Superior temporal gyrus (tissue), 1 donor: ENCODE data around the gene PDE4D.
"Not testable (repeated sequence)": the region's sequence is repeated elsewhere in the genome, so short reads cannot be mapped to it uniquely, and the experiment has no call there.

Experiments
- DNase-seq: peaks from one replicate; pipeline ENCODE4 v3.0.0-alpha.2; 2016; ENCODE audit errors: extremely low spot score

The PDE4D gene

GRCh38 chr5:59583151-59583809, 310.2 kb downstream of the PDE4D start:
- no peak for DNase-seq

DNA sequence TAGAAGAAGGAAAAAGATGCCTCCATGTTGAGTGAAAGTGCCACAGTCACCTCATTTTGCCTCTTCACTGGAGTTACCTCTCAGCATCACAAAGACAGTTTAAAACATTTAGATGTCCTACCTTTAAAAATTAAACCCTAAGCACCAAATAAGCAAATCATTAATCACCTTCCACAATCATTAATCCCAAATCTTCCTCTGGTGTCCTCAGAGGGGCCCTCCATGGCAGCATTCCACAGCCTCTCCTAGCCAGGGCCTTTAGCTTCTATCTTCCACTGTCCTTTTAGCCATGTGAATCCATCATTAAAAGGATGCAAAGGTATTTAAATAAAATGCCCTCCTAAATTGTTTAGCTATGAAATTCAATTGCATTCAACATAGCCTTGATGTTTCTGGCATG, 310.8 kb downstream of the PDE4D start:
- DNase-seq = no peak

GRCh38 chr5:59579824-59580167, 313.7 kb downstream of the PDE4D start:
- DNase-seq = no peak

GRCh38 chr5:59579101-59579823, 314.3 kb downstream of the PDE4D start:
- DNase-seq = peak; percentile 71

DNA sequence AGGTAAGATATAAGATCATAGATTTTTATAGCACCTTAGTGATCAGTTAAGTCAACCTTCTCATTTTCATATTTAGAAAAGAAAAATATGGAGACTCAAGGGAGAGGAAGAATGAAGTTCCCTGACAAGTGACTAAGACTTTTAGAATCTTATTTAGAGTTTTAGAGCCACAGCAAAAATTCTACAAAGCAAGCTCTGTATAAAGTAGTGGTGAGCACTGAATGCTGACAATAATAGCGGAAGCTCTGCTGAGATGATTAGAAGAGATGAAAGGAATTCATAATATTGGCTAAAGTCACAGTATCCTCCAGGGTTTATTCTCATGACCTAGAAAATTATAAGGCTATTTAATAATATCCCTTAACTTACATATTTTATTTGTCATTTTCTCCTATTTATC, 316.0 kb downstream of the PDE4D start:
- no peak for DNase-seq

- no peak for DNase-seq
Observed at GRCh38 chr5:59575648-59576445, 317.7 kb downstream of the PDE4D start.

DNA sequence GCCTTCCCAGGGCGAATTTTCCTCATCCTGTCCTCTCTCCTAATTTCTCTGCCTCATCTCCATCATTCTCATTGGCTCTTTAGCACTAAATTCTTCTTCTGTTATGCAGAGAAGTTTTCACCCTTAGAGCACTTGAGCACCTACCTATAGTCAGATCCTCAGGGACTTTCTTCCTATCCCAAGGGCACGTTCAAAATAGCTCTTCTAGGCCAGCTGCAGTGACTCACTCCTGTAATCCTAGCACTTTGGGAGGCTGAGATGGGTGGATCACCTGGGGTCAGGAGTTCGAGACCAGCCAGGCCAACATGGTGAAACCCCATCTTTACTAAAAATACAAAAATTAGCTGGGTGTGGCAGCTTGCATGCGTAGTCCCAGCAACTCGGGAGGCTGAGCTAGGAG, 320.0 kb downstream of the PDE4D start:
- DNase-seq = not testable (repeated sequence)

DNA sequence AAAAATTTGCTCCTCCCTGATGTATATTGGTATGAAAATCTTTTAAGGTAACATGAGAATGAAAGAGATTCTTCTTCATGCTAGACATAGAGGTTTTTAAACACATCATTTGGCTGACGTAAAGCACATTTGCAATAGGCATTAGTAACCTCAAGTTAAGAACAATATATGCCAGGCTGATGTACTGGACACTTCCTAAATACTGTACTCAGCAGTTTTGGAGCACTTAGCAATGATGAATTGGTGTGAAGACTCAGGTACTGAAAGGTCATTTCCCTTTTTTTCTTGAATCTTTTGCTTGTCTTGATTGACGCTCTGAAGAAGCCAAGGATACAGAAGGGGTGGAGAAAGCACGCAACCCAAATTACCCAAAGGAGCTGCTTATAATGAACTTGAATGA, 322.5 kb downstream of the PDE4D start:
- DNase-seq = no peak

DNA sequence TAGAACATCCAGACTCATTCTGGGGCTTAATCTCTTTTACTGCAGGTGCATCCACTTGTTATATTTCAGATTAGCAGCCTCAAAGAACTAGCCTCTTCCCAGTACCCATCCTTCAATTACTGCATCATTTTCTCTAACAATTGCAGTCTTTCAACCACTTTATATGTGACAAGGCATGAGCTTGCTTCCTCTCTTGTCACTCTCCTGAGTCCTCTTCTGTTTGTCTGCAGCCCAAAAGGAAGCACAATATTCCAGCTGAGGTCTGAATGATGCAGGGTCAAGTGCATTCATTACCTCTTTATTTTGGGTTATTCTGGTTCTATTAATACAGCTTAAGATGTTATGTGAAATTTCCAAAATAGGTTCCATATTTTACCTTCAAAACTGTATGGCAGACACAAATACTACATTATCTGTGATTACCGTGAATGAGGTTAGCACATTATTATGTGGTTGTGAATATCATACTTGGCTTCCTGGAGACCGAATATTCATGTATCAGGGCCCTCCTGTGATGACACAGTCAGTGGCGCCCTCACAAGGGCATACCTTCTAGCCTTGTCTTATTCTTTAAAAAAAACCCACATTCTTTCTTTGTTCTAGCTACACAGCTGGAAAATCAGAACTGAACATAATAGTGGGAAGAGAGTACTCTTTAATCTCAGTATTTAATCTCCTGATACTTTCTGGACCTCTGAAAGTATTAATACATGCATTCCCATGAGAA, 323.8 kb downstream of the PDE4D start:
- DNase-seq = no peak

GRCh38 chr5:59569158-59569557, 324.4 kb downstream of the PDE4D start:
- no peak for DNase-seq

- no peak for DNase-seq
Observed at GRCh38 chr5:59568161-59568560, 325.4 kb downstream of the PDE4D start.

DNA sequence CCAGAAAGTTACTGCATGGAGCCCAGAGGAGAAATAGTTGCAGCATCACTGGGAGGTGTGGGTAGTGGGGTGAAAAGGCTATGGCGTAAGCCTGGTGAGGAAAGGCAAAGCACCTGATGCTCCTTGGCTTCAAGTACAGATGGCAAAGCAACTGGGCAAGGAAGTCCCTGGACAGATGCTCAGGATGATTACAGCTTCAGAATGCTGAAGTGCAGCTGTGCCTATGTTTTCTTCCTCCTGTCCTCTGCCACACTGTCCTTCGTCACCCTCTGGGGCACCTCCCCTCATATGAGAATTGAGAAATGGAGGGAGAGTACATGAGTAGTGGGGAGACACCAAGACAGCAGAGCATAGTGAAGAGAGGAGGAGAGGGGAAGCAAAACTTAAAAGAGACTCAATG, 328.0 kb downstream of the PDE4D start:
- no peak for DNase-seq

DNA sequence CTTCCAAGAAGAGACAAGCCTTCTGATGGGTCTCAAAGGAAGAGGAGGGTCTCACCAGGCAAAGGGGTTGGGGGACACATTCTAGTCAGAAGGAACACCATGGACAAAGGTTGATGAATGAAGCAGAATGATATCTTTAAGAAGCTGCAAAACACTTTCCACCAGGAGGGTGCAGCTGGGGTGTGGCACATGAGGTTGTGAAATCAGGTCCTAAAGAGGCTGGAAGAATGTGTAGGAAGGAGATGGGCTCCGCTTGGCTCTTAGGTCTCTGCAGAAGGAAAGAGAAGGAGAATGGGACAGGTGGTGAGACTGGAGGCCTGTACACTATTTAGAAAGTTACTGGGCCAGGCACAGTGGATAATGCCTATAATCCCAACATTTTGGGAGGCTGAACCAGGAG, 328.6 kb downstream of the PDE4D start:
- no peak for DNase-seq

- no peak for DNase-seq
Observed at GRCh38 chr5:59562756-59563389, 330.7 kb downstream of the PDE4D start.

DNA sequence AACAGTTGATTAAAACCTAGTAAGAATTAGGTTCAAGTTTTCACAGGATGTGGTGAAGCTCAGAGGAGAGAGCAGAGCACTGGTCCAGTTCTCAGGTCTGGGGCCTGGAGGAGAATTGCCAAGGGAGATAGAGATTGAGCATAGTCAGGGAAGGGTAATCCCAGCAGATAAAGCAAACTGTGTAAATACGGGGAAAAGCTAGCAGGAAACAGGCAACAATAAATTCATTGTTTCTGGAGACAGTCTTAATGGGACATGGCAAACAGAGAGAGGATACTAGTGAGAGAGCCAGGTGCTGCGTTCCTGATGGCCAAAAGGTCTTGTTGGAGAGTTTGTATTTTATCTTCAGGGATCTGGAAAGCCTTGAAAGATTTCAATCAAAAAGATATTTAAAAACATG, 333.0 kb downstream of the PDE4D start:
- no peak for DNase-seq

- DNase-seq = no peak
Observed at GRCh38 chr5:59559847-59560246, 333.7 kb downstream of the PDE4D start.

DNA sequence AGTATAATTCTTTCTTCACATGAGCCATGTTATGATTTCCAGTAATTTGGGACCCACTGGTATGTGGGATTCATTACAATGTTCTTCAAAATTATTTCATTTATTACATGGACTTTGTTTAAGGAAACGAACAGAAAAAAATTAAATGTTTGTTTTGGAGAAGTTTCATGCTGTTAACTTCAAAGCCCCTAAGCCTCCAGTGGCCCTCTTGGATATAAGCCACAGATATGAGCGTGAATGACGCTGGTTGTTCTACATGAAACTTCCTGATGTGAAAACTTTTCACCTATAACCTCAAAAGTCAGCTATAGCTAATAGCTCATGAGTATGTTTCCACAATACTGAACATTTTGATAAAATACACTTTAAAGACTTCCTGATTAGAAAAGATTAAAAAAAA, 334.2 kb downstream of the PDE4D start:
- no peak for DNase-seq

- no peak for DNase-seq
Observed at GRCh38 chr5:59558501-59558900, 335.0 kb downstream of the PDE4D start.

- no peak for DNase-seq
Observed at GRCh38 chr5:59557572-59557971, 336.0 kb downstream of the PDE4D start.

DNA sequence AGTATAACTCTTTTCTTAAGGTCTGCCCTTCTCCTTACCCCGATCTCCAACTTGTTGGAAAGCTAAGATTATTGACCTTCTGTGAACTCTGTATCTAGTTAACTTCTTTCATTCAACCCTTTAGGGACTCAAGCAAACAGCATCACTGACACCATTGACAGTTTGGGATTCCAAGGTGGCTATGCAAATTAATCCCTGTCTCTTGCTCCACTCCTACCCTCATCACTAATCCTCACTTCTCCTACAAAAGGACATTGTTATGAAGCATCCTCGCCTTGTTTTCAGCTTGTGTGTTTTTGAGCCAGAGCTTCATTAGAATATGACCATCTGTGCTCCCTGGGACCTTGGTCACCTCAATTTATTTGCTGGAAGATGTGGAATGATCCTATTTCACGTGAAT, 337.9 kb downstream of the PDE4D start:
- DNase-seq = no peak

DNA sequence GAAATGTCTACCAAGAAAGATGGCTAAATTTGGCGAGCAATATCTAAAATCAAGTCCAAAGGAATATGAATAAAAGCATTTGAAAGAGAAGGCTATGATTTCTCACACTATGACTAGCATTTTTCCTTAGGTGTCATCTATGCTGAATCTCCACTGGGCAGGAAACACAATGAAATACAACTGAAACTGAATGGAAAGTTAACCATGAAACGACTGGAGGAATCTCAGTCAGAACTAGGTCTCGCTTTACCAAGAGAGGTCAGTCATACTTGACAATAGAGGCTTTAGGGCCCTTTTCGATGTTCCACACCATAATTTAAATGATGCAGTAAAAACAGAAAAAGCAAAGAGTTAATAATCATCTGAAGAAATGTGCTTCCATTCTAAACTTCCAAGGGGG, 339.0 kb downstream of the PDE4D start:
- no peak for DNase-seq

GRCh38 chr5:59553992-59554391, 339.5 kb downstream of the PDE4D start:
- DNase-seq = no peak
